ENCODE data around the gene TBX10.
"Not testable (repeated sequence)": the region's sequence is repeated elsewhere in the genome, so short reads cannot be mapped to it uniquely, and the experiment has no call there.

TBX10 gene

DNA sequence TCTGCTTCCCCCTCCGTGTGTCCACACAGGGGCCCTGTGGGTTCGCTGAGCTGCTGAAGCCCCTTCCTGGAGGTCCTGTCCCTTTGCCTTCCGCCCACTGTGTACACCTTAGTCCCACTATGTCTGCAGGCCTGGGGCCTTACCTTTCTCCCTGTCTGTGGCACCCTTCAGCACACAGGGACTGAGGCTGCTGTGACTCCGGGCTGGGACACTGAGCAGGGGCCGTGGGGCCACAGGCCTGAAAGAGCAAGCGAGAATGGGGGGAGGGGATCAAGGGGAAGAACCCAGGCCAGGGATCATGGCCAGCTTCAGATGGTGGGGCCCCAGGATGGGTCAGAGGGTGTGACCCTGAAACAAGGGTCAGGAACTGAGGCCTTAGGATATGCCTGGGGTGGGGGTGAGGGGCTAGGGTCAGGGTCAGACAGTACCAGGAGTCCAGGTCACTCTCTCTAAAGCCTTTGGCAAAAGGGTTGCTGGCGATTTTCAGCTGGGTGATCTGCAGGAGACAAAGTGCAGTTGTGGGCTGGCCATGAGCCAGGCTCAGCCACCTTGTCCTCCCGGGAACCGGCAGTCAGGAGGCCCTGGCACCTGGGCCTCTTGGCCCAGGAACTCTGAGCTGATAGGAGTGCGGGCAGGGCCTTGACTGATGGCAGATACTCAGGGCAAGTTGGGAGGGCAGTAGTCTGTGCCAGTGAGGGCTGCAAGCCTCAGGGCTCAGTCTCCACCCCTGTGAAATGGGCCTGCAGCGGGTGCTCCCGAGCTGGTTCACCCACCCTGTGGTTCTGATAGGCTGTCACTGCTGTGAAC, 7.2 kb downstream of the TBX10 start:
- DNase-seq (ENCODE audit: low read depth in 2 of 2) = no peak

DNA sequence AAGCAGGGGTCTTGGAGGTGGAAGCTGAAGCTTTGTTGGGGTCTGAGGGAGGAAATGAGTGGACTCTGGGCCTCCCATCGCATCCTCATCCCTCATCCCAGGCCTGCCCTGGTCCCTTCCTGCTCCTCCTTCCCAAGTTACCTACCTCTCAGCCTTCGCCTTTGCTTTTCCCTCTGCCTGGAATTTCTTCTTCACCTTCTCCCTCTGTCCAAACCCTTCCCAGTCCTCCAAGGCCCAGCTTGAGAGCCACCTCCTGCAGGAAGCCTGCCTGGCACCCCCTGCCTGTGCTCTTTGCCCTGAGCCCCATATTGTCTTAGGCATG, 7.7 kb downstream of the TBX10 start:
- DNase-seq (ENCODE audit: low read depth in 2 of 2) = no peak

DNA sequence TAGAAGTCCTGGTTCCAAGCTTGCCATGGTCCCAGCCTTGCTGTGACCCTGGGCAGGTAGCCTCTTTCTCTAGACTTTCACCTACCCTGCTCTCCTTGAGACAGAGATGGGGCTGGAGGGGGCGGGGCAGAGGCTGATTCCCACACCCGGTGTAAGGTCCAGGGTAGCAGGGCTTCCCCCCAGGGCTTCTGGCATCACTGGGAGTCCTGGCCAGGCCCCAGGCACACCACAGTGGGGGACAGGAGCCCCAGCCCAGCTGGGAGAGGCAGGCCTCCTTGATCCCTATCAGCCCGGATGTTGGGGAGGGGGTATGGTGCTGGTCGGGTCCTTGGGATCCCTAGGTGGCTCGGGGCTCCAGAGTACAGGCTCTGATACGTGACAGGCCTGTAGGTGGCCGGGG, 8.2 kb downstream of the TBX10 start:
- no peak for DNase-seq (ENCODE audit: low read depth in 2 of 2)

DNA sequence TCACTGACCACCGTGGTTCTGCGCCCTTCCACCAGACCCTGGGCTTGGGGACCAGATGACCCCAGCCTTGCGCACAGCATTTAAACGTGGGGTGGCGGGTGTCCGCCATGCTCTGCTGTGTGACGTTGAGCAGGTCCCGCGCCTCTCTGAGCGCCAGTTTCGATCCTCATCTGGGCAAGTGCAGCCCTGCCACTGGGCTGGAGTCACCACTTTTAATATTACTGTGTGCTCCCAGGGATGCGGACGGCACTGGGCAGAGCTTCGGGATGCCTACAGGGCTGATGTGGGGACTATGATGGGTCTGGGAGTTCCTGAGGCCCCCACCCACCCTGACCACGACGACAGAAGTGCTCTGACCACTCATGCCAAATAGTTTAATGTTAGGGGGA, 8.6 kb downstream of the TBX10 start:
- DNase-seq (ENCODE audit: low read depth in 2 of 2) = no peak

DNA sequence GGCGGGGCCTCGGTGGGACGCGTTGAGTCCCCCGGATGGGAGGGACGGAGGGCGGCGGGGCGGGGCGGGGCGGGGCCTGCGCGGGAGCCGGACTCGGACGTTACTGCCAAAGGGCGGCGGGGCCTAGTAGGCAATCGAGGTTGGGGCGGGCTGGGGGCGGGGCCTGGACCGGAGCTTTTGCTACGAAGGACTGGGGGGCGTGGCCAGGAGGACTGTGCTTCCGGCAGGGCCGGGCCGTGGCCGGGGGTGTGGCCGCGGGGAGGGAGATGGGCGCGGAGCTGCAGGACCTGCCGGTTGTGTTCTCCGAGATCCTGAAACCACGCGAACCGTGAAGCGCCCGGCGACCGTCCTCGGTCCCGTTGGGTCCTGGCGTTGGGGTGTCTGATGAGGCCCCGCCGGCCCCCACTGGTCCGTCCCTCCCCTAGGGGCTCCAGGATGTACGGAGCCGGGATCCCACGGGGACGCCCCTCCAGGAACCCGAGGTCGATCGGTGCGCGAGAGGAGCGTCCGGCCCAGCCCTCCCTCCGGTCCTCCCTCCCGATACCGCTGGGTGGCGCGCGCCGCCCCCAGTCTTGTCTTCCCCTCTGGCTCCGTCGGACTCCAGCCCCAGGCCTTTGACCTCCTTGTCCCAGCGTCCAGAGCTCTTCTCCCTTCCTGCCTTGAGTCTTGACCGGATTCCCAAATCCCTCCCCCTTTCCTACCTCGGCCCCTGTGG, 9.2 kb downstream of the TBX10 start:
- DNase-seq (ENCODE audit: low read depth in 2 of 2) = peak; percentile 95 to 96

DNA sequence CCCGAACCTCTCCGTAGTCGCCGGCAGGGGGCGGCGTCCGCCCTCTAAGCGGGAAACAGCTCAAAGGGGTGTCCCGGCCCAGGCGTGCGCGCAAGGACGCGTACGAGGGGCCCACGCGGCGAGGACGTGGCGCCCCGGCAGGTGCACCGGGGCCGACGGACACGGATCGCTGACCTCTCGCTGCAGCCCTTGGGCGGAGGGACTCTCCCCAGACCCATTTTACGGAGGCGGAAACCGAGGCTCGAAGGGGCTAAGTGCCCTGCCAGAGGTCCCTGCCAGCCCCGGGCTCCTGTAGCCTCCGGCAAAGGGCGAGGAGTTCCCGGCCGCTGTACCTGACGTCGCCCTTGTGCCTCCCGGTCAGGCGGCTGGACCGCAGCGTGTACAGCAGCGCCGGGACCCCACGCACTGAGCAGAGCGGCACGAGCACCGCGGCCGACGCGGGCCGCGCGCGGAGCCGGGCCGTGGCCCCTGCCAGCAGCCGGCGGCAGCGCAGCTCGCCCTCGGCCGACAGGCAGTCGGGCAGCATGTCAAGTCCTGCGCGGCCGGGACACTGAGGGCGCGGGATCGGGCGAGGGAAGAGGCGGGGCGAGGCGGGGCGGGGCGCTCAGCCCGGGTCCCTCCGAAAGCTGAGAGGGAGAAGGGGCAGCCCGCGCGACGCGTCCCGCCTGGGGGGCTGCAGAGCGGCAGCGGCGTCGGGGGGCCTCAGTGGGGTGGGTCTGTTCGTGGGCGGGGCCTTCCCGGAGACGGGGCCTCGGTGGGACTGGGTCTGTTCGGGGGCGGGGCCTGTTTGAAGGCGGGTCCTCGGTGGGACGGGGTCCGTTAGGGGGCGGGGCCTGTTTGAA, 10.0 kb downstream of the TBX10 start, which contains the start of gene NUDT8:
TSS of gene NUDT8 (minus strand) at position 552 of the 842 bp plus-strand sequence. CDS start at position 526, 26 bp downstream.
- DNase-seq (ENCODE audit: low read depth in 2 of 2) = peak; percentile 79 to 81

DNA sequence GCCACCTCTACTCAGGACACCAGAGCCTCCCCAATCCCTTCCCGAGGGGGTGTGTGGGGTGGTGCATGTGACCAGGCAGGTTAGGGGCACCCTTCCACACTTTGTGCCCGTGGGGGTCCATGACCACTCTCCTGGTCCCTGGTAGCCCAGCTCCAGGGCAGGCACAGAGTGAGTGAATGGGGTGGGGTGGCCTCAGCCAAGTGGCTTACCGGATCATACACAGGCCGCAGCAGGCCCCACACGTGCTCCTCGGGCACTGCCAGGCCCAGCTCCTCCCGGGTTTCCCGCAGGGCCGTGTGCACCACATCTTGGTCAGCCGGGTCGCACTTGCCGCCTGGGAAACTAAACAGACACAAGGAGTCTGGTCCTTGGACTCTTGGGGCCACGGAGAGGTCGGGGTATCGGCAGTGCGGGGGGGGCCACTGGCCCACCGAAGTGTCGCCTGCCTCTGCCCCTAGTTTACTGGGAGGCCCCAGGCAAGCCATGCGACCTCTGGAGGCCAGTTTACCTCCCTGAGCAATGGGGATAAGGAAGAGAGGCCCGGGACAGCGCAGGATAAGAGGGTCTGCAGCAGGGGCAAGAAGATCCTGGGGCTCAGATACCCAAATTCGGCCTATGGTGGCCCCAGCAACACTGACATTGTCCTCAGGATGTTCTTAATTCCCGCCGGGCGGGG, 10.7 kb downstream of the TBX10 start:
- no peak for DNase-seq (ENCODE audit: low read depth in 2 of 2)

DNA sequence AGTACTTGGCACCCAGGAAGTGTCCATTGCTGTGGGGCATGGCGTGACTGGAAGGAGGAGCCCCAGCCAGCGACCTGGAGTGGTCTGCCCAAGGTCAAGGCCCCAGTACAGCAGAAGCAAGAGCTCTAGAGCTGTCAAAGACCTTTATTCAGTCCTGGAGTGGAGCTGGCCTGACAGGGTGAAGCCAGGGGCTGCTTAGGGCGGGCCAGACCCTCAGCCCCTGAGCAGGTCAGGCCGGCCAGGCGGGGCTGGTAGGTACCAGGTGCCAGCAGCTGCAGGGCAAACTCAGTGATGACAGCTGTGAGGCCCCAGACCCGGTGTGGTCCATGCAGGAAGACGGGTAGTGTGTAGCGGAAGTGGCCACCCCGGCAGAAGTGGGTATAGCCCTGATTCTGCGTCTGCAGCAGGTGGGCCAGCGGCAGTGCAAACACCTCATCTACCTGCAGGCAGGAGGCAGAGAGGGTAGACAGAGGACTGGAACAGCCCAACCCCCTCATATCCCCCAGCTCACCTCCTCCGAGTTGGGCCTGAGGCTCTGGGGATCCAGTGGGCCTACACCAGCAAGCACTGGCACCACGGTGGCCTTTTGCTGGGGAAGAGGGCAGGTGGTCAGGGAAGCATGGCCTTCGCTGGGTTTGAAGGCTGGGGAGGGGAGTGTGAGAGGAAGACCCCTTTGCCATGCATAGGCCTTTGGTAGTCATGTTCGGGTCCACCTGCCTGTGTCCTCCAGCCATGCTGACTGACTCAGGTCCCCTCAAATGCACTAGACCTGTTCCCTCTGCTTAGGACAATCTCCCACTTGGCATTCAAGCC, 11.5 kb downstream of the TBX10 start:
- DNase-seq (ENCODE audit: low read depth in 2 of 2) = no peak

DNA sequence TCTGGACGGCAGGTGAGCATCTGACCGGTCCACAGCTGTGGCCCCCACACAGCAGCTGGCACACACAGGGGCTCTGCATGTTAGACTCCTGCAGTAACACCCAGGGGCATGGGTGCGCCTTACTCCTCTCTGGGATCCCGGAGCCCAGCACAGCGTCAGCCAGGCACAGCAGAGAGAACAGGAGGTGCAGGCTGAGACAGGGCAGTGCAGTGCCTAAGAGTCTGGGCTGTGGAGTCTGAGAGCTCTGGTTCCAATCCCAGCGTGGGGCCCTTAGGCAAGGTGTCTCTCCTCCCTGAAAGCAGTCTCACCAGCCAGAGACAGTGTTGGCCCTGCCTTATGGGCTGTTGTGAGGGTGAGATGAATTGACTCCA, 12.1 kb downstream of the TBX10 start:
- no peak for DNase-seq (ENCODE audit: low read depth in 2 of 2)

DNA sequence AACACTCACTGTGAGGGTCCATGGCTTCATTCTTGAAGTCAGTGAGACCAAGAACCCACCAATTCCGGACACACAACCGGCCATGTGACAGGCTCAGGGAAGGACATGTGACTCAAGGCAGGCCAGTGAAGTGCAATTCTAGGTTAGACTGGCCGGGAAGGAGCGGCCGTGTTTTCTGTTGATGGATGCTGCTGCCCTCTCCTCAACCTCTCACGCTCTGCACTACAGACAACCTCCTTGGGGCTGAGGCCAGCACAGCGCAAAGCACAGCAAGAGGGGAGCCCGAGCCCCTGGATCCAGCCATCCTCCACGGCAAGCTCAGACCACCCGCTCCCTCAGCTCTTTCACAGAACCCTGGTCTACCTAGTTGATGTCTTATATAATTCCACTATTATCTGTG, 12.6 kb downstream of the TBX10 start:
- DNase-seq (ENCODE audit: low read depth in 2 of 2) = no peak

DNA sequence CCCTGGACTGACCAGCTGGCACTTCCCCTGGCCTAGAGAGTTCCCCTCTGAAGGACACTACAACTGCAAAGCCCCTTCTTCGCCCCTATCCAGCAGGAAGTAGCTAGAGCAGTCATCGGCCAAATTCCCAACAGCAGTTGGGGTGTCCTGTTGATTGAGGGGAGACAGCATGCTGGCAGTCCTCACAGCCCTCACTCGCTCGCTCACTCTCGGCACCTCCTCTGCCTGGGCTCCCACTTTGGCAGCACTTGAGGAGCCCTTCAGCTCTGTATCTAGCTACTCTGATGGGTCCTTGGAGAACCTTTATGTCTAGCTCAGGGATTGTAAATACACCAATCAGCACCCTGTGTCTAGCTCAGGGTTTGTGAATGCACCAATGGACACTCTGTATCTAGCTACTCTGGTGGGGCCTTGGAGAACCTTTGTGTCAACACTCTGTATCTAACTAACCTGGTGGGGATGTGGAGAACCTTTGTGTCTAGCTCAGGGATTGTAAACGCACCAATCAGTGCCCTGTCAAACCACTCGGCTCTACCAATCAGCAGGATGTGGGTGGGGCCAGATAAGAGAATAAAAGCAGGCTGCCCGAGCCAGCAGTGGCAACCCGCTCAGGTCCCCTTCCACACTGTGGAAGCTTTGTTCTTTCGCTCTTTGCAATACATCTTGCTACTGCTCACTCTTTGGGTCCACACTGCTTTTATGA, 13.3 kb downstream of the TBX10 start:
- not testable (repeated sequence) for DNase-seq (ENCODE audit: low read depth in 2 of 2)

DNA sequence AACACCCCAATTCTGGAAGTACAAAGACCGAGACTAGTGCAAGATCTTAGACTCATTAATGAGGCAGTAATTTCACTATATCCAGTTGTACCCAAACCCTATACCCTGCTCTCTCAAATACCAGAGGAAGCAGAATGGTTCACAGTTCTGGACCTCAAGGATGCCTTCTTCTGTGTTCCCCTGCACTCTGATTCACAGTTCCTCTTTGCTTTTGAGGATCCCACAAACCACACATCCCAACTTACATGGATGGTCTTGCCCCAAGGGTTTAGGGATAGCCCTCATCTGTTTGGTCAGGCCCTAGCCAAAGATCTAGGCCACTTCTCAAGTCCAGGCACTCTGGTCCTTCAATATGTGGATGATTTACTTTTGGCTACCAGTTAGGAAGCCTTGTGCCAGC, 15.8 kb downstream of the TBX10 start:
- not testable (repeated sequence) for DNase-seq (ENCODE audit: low read depth in 2 of 2)

DNA sequence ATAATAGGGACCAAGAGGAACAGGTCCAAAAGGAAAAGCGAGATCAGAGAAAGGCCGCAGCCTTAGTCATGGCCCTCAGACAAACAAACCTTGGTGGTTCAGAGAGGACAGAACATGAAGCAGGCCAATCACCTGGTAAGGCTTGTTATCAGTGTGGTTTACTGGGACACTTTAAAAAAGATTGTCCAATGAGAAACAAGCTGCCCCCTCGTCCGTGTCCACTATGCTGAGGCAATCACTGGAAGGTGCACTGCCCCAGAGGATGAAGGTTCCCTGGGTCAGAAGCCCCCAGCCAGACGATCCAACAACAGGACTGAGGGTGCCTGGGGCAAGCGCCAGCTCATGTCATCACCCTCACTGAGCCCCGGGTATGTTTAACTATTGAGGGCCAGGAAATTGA, 16.7 kb downstream of the TBX10 start:
- not testable (repeated sequence) for DNase-seq (ENCODE audit: low read depth in 2 of 2)

DNA sequence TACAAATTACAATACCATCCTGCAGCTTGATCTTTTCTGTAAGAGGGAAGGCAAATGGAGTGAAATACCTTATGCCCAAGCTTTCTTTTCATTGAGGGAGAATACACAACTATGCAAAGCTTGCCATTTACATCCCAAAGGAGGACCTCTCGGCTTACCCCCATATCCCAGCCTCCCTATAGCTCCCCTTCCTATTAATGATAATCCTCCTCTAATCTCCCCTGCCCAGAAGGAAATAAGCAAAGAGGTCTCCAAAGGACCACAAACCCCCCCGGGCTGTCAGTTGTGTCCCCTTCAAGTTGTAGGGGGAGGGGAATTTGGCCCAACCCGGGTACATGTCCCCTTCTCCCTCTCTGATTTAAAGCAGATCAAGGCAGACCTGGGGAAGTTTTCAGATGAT, 17.6 kb downstream of the TBX10 start:
- not testable (repeated sequence) for DNase-seq (ENCODE audit: low read depth in 2 of 2)

DNA sequence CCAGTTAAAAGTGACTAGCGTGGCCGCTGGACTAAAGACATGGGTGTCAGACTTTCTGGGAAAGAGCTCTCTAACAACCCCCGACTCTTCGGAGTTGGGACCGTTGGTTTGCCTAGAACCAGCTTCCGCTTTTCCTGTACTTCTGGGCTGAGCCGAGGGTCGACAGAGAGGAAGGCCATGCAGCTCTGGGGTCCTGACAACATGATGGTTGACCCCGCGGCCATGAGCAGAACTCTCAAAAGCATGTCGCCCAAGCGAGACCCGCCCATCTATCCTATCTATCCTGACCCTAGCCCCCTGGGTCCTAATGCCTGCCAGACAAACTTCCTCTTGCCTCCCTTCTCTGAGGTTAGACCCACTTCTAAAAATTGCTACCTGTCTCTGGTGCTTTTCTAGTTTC, 18.9 kb downstream of the TBX10 start:
- DNase-seq (ENCODE audit: low read depth in 2 of 2) = not testable (repeated sequence)

DNA sequence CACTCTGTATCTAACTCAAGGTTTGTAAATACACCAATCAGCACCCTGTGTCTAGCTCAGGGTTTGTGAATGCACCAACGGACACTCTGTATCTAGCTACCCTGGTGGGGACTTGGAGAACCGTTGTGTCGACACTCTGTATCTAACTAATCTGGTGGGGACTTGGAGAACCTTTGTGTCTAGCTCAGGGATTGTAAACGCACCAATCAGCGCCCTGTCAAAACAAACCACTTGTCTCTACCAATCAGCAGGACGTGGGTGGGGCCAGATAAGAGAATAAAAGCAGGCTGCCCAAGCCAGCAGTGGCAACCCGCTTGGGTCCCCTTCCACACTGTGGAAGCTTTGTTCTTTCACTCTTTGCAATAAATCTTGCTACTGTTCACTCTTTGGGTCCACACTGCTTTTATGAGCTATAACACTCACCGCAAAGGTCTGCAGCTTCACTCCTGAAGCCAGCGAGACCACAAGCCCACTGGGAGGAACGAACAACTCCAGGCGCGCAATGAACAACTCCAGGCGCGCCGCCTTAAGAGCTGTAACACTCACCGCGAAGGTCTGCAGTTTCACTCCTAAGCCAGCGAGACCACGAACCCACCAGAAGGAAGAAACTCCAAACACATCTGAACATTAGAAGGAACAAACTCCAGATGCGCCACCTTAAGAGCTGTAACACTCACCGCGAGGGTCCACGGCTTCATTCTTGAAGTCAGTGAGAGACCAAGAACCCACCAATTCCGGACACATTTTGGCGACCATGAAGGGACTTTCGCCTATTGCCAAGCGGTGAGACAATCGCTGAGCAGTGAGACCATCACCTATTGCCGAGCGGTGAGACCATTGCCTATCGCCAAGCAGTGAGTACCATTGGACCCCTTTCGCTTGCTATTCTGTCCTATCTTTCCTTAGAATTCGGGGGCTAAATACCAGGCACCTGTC, 19.6 kb downstream of the TBX10 start:
- not testable (repeated sequence) for DNase-seq (ENCODE audit: low read depth in 2 of 2)

DNA sequence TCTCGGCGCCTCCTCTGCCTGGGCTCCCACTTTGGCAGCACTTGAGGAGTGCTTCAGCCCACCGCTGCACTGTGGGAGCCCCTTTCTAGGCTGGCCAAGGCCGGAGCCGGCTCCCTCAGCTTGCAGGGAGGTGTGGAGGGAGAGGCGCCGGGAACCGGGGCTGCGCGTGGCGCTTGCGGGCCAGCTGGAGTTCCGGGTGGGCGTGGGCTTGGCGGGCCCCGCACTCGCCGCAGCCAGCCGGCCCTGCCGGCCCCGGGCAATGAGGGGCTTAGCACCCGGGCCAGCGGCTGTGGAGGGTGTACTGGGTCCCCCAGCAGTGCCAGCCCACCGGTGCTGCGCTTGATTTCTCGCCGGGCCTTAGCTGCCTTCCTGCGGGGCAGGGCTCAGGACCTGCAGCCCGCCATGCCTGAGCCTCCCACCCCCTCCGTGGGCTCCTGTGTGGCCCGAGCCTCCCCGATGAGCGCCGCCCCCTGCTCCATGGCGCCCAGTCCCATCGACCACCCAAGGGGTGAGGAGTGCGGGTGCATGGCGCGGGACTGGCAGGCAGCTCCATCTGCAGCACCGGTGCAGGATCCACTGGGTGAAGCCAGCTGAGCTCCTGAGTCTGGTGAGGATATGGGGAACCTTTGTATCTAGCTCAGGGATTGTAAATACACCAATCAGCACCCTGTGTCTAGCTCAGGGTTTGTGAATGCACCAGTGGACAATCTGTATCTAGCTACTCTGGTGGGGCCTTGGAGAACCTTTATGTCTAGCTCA, 20.5 kb downstream of the TBX10 start:
- not testable (repeated sequence) for DNase-seq (ENCODE audit: low read depth in 2 of 2)

DNA sequence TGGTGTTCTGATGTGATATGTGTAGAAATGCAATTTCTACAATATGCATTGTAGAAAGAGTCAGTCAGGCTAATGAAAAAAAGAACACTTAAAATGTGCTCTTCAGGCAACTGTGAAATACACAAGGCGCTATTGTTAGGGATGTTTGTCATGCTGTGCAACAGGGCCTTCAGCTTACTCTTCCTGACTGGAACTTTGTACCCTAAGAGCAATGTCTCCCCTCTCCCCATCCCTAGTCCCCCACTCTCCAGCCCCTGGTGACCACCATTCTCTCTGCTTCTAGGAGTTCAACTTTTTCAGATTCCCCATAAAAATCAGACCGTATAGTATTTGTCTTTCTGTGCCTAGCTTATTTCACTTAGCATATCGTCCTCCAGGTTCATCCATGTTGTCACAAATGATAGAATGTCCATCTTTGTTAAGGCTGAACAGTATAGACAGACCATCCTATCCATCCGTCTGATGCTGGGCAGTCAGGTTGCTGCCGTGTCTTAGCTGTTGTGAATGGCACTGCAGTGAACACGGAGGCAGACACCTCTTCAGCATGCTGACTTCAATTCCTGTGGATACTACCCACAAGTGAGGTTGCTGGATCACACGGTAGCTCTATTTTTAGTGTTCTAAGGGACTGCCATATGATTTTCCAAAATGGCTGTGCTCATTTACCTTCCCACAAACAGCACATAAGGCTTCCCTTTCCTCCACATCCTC, 22.2 kb downstream of the TBX10 start:
- DNase-seq (ENCODE audit: low read depth in 2 of 2) = no peak
